Fibroblast of mammary gland (primary cell): ENCODE data around the gene WBP4.
A peak's percentile ranks its signal among the peaks of the same experiment; 100 is the strongest.

Source experiments
- DNase-seq: peaks from one replicate; pipeline ENCODE4 v3.0.0-alpha.2; 2010; ENCODE audit warnings: low read depth
- H3K4me3 ChIP-seq: 2 replicates; pipeline ENCODE4 v1.5.1; 2011; ENCODE audit warnings: low read depth, mild to moderate bottlenecking, low read length, moderate library complexity; ENCODE audit not compliant: control insufficient read depth
- TF ChIP-seq, protein P1 (sequence below): conservative IDR thresholded peaks from 2 replicates; pipeline ENCODE4 v1.5.1; 2011; ENCODE audit warnings: low read depth, low read length, inconsistent platforms; ENCODE audit not compliant: control insufficient read depth, insufficient read depth

The WBP4 gene

DNA sequence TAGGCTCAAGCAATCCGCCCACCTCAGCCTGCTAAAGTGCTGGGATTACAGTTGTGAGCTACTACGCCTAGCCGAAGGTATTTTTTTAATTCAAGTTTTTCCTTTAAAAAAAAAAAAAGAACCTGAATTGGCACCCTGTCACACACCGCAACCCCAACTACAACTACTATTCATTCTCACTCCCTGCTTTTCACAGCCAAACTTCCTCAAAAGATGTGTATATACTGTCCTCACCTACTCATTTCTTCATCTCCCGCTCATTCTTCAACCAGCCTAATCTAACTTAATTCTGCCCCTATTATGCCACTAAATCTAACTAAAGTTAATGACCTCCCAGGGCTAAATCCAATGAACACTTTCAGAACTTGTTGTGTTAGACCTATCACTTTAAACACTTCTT lies 12.7 kb upstream of the WBP4 start:
- TF ChIP-seq, protein P1, sequence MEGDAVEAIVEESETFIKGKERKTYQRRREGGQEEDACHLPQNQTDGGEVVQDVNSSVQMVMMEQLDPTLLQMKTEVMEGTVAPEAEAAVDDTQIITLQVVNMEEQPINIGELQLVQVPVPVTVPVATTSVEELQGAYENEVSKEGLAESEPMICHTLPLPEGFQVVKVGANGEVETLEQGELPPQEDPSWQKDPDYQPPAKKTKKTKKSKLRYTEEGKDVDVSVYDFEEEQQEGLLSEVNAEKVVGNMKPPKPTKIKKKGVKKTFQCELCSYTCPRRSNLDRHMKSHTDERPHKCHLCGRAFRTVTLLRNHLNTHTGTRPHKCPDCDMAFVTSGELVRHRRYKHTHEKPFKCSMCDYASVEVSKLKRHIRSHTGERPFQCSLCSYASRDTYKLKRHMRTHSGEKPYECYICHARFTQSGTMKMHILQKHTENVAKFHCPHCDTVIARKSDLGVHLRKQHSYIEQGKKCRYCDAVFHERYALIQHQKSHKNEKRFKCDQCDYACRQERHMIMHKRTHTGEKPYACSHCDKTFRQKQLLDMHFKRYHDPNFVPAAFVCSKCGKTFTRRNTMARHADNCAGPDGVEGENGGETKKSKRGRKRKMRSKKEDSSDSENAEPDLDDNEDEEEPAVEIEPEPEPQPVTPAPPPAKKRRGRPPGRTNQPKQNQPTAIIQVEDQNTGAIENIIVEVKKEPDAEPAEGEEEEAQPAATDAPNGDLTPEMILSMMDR, result no peak
- H3K4me3 ChIP-seq, result no peak overlapping the region
- DNase-seq, result no peak

DNA sequence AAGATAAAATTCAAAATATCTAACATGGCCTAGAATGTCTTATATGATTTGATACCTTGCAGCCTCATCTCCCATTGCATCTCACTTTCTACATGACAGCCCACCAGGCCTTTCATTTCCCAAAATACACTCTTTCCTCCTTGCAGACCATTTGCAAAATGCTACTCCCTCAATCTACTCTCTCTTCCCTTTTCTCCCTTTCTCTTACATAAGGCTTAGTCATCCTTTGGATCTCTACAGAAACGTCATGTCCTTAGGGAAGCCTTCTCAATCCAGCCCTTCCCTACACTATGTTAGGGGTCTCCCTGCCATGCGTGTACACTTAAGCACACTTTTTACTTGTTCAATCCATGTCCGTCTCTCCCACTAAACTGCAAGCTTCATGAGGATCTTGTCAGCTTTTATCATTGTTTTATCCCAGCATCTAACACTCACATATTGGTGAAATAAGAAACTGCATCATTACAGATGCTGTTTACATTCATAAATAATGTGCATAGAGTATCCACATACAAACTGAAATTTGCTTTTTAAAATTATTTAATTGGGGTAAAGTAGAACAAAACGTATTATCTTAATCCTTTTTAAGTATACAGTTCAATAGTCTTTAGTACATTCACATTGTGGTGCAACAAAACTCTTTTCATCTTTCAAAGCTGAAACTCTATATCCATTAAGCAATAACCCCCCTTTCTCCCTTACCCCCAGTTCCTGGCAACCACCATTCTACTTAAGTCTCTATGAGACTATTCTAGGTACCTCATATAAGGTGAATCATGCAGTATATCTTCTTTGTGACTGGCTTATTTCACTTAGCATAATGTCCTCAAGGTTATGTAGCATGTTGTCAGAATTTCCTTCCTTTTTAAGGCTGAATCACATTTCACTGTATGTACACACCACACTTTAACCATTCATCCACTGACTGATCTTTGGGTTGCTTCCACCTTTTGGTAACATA lies 11.5 kb upstream of the WBP4 start:
- DNase-seq, result peak; percentile 49
- H3K4me3 ChIP-seq, result no peak overlapping the region
- TF ChIP-seq, protein P1, result no peak

DNA sequence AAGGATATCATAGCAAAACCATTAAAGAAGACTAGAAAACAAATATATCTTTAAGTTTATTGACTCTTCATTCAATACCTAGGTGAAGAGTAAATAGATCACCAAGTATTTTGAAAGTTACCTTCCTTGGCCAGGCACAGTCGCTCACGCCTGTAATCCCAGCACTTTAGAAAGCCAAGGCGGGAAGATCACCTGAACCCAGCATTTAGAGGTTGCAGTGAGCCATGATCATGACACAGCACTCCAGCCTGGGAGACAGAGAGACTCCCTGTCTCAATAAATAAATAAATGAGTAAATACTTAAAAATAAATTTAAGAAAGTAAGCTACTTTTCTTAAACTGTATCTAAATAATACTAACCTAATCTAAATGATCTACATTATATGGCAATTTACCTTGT lies 8.9 kb upstream of the WBP4 start:
- TF ChIP-seq, protein P1, result no peak
- no peak overlapping the region for H3K4me3 ChIP-seq
- DNase-seq, result no peak

DNA sequence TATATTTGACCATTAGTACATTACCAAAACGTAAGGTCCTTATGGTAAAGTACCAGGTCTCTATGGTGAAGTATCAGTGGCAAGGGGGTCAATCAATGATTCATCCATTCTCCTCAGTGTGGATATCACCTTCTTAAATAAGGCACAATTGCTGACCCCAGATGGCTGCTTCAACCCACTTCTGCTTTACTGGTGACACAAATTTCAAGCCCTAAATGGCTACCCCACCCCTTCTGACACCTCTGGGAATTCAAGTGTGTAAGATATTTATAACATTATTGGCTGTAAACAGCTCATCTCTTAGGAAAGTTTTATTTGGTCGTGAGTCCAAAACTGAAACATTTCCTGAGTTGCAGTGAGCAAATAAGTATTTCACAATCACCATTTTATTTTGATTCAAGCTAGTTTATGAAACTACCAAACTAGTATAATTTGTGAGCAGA lies 7.9 kb upstream of the WBP4 start:
- TF ChIP-seq, protein P1, result no peak
- peak; percentile 84 for DNase-seq

DNA sequence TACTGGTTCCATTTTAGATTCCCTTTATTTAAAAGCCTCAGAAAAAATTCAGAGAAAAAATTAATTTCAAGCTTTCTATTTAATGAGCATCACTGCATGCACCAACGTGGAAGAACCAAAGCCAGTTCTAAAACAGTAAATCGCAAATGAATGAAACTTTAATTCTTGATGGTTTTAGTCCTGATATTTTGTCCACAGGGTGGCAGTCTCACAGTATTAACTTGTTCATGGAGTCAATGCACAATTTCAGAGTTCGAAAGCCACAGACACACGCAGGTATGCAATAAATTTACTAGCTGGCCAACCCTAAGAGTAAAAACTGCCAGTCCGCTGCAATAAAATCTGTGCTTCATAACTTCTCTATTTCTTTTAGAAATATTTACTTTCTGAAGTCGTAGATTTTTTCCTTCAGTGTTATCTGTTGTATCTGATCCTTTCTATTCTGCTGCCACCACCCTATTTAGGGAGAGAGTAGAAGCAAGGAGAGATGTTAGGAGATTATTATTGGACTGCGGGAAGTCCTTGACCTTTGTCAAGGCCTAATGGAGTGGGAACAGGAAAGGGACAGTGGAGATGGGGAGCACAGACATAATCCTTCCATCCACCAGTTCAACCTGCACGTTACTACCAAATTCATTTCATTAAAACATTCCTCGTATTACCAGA lies 7.0 kb upstream of the WBP4 start:
- no peak overlapping the region for H3K4me3 ChIP-seq
- peak; percentile 77 for DNase-seq
- TF ChIP-seq, protein P1, result peak; percentile 58

More for the DNA sequence above, 7.9 kb upstream of the WBP4 start:
- H3K4me3 ChIP-seq, result no peak overlapping the region

DNA sequence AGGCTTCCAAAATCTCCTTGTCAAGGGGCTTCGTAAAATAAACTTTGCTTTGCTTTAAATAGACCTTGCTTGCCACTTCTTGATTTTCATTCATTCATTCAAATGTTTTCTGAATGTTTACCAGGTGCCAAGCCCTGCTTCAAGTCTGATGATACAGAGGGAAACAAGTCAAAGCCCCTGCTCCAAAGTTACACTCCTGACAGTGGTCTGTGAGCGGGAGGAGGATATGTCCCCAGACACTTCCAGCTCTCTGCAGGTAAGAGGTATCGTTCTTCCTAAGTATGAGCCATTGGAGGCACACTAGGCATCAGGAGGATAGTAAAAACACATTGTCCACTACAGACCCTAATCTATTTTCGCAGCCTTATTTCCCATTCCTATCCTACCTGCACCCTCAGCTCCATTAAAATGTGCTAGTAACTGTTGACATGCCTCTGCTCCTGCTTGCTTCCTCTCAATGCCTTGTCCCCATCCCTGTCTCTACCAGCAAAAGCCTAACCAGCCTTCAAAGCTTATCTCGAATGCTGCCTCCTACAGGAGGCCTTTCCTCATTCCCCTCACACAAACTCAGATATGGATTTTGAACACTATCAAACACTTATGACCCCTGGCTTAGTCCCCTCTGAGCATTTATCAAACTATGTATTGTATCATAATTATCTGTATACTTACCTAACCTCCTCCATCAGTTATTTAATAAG lies 6.2 kb upstream of the WBP4 start:
- no peak overlapping the region for H3K4me3 ChIP-seq
- DNase-seq, result no peak
- TF ChIP-seq, protein P1, result peak; percentile 54
